Osteoblast (primary cell): ENCODE data around the gene GARIN3. TPM values are rescaled to one million over a fixed set of nuclear protein-coding genes. Genes with fewer than 3 reads are reported as not detected.

Source experiments
- DNase-seq: peaks from one replicate; pipeline ENCODE4 v3.0.0; 2011; ENCODE audit warnings: low spot score, mixed read lengths; ENCODE audit not compliant: insufficient read length; ENCODE audit errors: missing footprints
- H2AFZ ChIP-seq: 2 replicates; pipeline ENCODE4 v1.6.0; 2011; ENCODE audit warnings: mild to moderate bottlenecking, low read length
- H3K27ac ChIP-seq: 2 replicates; pipeline ENCODE4 v1.5.1; 2011; ENCODE audit warnings: mild to moderate bottlenecking, low read depth, low read length, moderate library complexity
- H3K27me3 ChIP-seq: 2 replicates; pipeline ENCODE4 v1.6.0; 2012; ENCODE audit warnings: mild to moderate bottlenecking, control low read depth, inconsistent platforms, low read length, moderate library complexity; ENCODE audit not compliant: insufficient read depth
- H3K36me3 ChIP-seq: 2 replicates; pipeline ENCODE4 v1.5.1; 2011; ENCODE audit warnings: mild to moderate bottlenecking, low read length, control low read depth, moderate library complexity; ENCODE audit not compliant: insufficient read depth
- H3K4me1 ChIP-seq: 2 replicates; pipeline ENCODE4 v1.5.1; 2011; ENCODE audit warnings: mild to moderate bottlenecking, low read length, control low read depth, moderate library complexity; ENCODE audit not compliant: insufficient read depth
- H3K4me2 ChIP-seq: 2 replicates; pipeline ENCODE4 v1.6.0; 2011; ENCODE audit warnings: mild to moderate bottlenecking, low read length; ENCODE audit not compliant: insufficient read depth
- H3K4me3 ChIP-seq: fragments of 200-600 bp; sonication (generic); 3 replicates; pipeline ENCODE4 v1.5.1; 2012; ENCODE audit warnings: mild to moderate bottlenecking, low read length, inconsistent platforms; ENCODE audit not compliant: insufficient read depth
- H3K79me2 ChIP-seq: 2 replicates; pipeline ENCODE4 v1.6.0; 2012; ENCODE audit warnings: mild to moderate bottlenecking, low read length, control low read depth, inconsistent platforms; ENCODE audit not compliant: insufficient read depth
- H3K9me3 ChIP-seq: 2 replicates; pipeline ENCODE4 v1.5.1; 2011; ENCODE audit warnings: low read depth, low read length, control low read depth
- H4K20me1 ChIP-seq: 2 replicates; pipeline ENCODE4 v1.6.0; 2012; ENCODE audit warnings: mild to moderate bottlenecking, low read length, control low read depth; ENCODE audit not compliant: insufficient read depth
- CTCF ChIP-seq: IDR thresholded peaks from 2 replicates; pipeline ENCODE4 v1.5.1; 2011; ENCODE audit warnings: mild to moderate bottlenecking, low read depth, low read length, moderate library complexity; ENCODE audit errors: extremely low read depth
- total RNA-seq: library from RNA; depleted of rRNA; stranded (reverse); fragments of >200 nt; gene quantifications from 2 replicates; pipeline ENCODE4 v1.2.3, GENCODE V29; 2012

Gene GARIN3
- total RNA-seq, 1 donor = not detected

- Histone ChIP-seq H3K9me3 (no peaks in the 10 kb centered on the region), H3K27ac (no peak overlapping the region), H3K4me3 (no peak overlapping the region)
Measured at GRCh38 chr5:157178966-157179365, 12.9 kb upstream of the GARIN3 start.

GRCh38 chr5:157177953-157178352 is 11.9 kb upstream of the GARIN3 start:
- no peak for TF ChIP-seq CTCF
- no peaks in the 10 kb centered on the region for H3K36me3 ChIP-seq
- DNase-seq = no peak
- H3K9me3 ChIP-seq = no peaks in the 10 kb centered on the region
- H4K20me1 ChIP-seq = no peaks in the 10 kb centered on the region
- peaks cover 4% of the 10 kb centered on the region for H3K27me3 ChIP-seq
- no peaks in the 10 kb centered on the region for H3K4me1 ChIP-seq
- no peak overlapping the region for H3K4me3 ChIP-seq
- H2AFZ ChIP-seq = no peak overlapping the region
- no peak overlapping the region for H3K27ac ChIP-seq
- H3K79me2 ChIP-seq = no peaks in the 10 kb centered on the region
- no peak overlapping the region for H3K4me2 ChIP-seq

More at GRCh38 chr5:157178966-157179365, 12.9 kb upstream of the GARIN3 start:
- H3K4me2 ChIP-seq = no peak overlapping the region
- H4K20me1 ChIP-seq = no peaks in the 10 kb centered on the region
- peaks cover 4% of the 10 kb centered on the region for H3K27me3 ChIP-seq
- no peaks in the 10 kb centered on the region for H3K36me3 ChIP-seq
- H3K4me1 ChIP-seq = no peaks in the 10 kb centered on the region
- H2AFZ ChIP-seq = no peak overlapping the region
- DNase-seq = no peak
- no peak for TF ChIP-seq CTCF
- H3K79me2 ChIP-seq = no peaks in the 10 kb centered on the region

GRCh38 chr5:157175071-157175612 is 9.1 kb upstream of the GARIN3 start:
- Histone ChIP-seq H3K27ac (no peak overlapping the region), H3K4me3 (no peak overlapping the region), H4K20me1 (no peaks in the 10 kb centered on the region), H3K36me3 (no peaks in the 10 kb centered on the region), H3K27me3 (no peaks in the 10 kb centered on the region), H3K4me2 (no peak overlapping the region), H3K79me2 (no peaks in the 10 kb centered on the region), H2AFZ (no peak overlapping the region), H3K4me1 (no peaks in the 10 kb centered on the region), H3K9me3 (no peaks in the 10 kb centered on the region)
- TF ChIP-seq CTCF = no peak
- no peak for DNase-seq

GRCh38 chr5:157172403-157172802 is 6.3 kb upstream of the GARIN3 start:
- no peaks in the 10 kb centered on the region for H3K9me3 ChIP-seq
- DNase-seq = no peak
- no peaks in the 10 kb centered on the region for H3K27me3 ChIP-seq
- H2AFZ ChIP-seq = no peak overlapping the region
- H3K36me3 ChIP-seq = no peaks in the 10 kb centered on the region
- H3K27ac ChIP-seq = no peak overlapping the region
- TF ChIP-seq CTCF = no peak
- H3K4me2 ChIP-seq = no peak overlapping the region
- no peaks in the 10 kb centered on the region for H3K79me2 ChIP-seq
- no peaks in the 10 kb centered on the region for H3K4me1 ChIP-seq
- H4K20me1 ChIP-seq = no peaks in the 10 kb centered on the region
- H3K4me3 ChIP-seq = no peak overlapping the region
